Skeletal muscle tissue (tissue), 4 donors: ENCODE measurements around the gene NGF. TPM values are rescaled to one million over a fixed set of nuclear protein-coding genes. Genes with fewer than 3 reads are reported as not detected.

Source experiments
- H3K27ac ChIP-seq: one replicate; pipeline ENCODE4 v1.7.0; 2013; ENCODE audit warnings: mild to moderate bottlenecking, low read depth, low read length, inconsistent platforms
- H3K27me3 ChIP-seq, 3 donors: one replicate each; pipeline ENCODE4 v1.7.0; 2013; ENCODE audit warnings: low read length in 3 of 3; ENCODE audit not compliant: control insufficient read depth in 3 of 3, insufficient read depth in 3 of 3
- H3K36me3 ChIP-seq, 3 donors: one replicate each; pipeline ENCODE4 v1.7.0; 2013; ENCODE audit warnings: low read length in 3 of 3; ENCODE audit not compliant: control insufficient read depth in 3 of 3, insufficient read depth in 3 of 3
- H3K4me1 ChIP-seq, 3 donors: one replicate each; pipeline ENCODE4 v1.7.0; 2013; ENCODE audit warnings: low read length in 3 of 3, mild to moderate bottlenecking in 3 of 3; ENCODE audit not compliant: control insufficient read depth in 3 of 3, insufficient read depth in 3 of 3
- H3K4me3 ChIP-seq, 3 donors: one replicate each; pipeline ENCODE4 v1.7.0; 2013; ENCODE audit warnings: low read length in 3 of 3
- H3K9ac ChIP-seq, 3 donors: one replicate each; pipeline ENCODE4 v1.7.0; 2013; ENCODE audit warnings: low read length in 3 of 3, mild to moderate bottlenecking in 3 of 3, moderate library complexity in 2 of 3, low read depth in 1 of 3
- H3K9me3 ChIP-seq, 3 donors: one replicate each; pipeline ENCODE4 v1.7.0; 2013; ENCODE audit warnings: low read length in 3 of 3; ENCODE audit not compliant: control insufficient read depth in 3 of 3
- total RNA-seq: library from RNA; depleted of rRNA; stranded (reverse); fragments of >200 nt; gene quantifications from one replicate; pipeline ENCODE4 v1.2.3, GENCODE V29; 2014
- donor health status: Osteomylitis.

The NGF gene
- total RNA-seq, 1 donor from 2014 or later, result 2.1 TPM

DNA sequence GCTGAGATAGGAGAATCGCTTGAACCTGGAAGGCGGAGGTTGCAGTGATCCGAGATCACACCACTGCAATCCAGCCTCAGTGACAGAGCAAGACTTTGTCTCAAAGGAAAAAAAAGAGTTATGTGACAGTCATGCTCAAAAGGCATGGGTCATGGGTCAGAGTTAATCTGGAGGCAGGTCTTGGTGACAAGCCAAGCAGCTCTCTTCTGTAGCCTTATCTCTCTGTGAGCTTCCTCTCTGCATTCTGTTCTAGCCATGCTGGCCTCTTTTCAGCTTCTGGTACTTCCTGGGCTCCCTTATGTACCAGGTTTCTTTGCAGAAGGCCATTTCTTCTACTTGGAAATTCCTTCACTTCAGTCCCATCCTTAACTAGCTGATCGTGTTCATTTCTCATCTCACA is 63.6 kb downstream of the NGF start:
- no peaks in the 10 kb centered on the region for H3K27me3 ChIP-seq
- no peak overlapping the region for H3K9ac ChIP-seq
- no peaks in the 10 kb centered on the region for H3K36me3 ChIP-seq
- no peak overlapping the region for H3K27ac ChIP-seq
- H3K9me3 ChIP-seq, result peaks cover 0 to 3% (median 0%) of the 10 kb centered on the region in 3 donors
- no peak overlapping the region for H3K4me3 ChIP-seq
- no peaks in the 10 kb centered on the region for H3K4me1 ChIP-seq

- Histone ChIP-seq H3K9me3 (no peaks in the 10 kb centered on the region), H3K27ac (no peak overlapping the region), H3K4me3 (no peak overlapping the region), H3K4me1 (no peaks in the 10 kb centered on the region), H3K36me3 (no peaks in the 10 kb centered on the region), H3K27me3 (peaks cover 0 to 5% (median 2%) of the 10 kb centered on the region in 3 donors), H3K9ac (no peak overlapping the region)
Measured at GRCh38 chr1:115266729-115267421, 71.2 kb downstream of the NGF start.

DNA sequence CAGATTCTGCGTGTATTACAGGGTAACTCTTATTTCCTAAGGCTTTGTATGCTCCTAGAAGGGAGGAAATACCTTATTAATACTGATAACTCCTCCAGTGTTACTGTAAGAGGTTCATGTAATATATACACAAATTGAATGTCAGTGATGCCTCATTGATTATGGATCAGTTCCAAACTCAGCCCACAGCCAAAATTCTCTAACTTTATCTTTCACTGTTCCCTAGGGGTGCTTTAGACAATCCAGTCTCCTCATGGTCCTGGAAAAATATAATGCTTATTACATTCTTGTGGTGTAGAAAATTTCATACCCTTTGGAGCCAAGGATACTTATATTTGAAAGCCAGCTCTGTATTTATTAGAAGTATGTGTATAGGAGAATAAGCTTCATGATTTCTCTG is 73.0 kb downstream of the NGF start:
- no peak overlapping the region for H3K27ac ChIP-seq

DNA sequence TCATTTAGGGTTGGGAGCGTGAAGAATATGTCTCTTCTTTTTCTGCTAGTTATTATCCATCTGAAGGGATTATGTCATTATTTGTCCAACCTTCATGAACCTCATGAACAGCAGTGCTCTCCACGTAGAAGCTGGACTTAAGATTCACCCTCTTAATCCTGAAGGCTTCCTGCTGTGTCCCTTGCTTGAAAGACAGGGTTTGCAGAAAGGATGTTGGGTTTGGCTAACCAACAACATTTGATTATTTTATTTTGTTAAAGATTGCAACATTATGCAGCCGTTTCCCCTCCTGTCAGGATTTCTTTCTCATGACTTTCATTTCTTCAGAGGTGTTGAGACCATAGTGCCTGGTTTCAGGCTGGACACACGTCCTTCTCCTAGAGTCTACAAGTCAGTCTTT is 75.2 kb downstream of the NGF start:
- Histone ChIP-seq H3K4me3 (no peak overlapping the region), H3K9ac (no peak overlapping the region), H3K9me3 (peaks cover 4 to 6% (median 5%) of the 10 kb centered on the region in 3 donors), H3K27me3 (peaks cover 0 to 2% (median 0%) of the 10 kb centered on the region in 3 donors), H3K4me1 (no peaks in the 10 kb centered on the region), H3K36me3 (no peaks in the 10 kb centered on the region), H3K27ac (no peak overlapping the region)

More for the DNA sequence above, 73.0 kb downstream of the NGF start:
- Histone ChIP-seq H3K9ac (no peak overlapping the region), H3K4me3 (no peak overlapping the region), H3K27me3 (peaks cover 0 to 5% (median 2%) of the 10 kb centered on the region in 3 donors), H3K4me1 (no peaks in the 10 kb centered on the region), H3K9me3 (no peaks in the 10 kb centered on the region), H3K36me3 (no peaks in the 10 kb centered on the region)

DNA sequence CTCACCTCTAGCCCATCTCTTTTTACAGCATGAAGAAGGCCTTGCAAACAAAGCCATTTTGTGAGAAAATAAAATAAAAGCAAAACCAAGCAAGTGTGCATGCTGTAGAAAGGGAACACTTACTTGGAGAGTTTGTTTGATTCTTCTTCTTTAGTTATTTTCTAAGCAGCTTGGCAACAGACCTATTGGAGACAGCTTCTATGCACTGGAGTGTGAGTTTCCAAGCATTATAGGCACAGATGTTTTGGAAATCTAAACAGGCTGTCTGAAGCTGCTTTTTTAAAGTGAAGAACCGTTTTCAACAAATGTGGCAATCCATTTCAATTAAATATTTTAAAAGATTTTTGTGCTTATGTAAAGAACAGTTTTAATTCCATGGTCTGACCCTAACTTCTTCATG is 76.6 kb downstream of the NGF start:
- no peaks in the 10 kb centered on the region for H3K4me1 ChIP-seq
- peaks cover 4 to 9% (median 9%) of the 10 kb centered on the region in 3 donors for H3K9me3 ChIP-seq
- peaks cover 0 to under 1% (median 0%) of the 10 kb centered on the region in 3 donors for H3K27me3 ChIP-seq
- H3K36me3 ChIP-seq, result no peaks in the 10 kb centered on the region
- no peak overlapping the region for H3K9ac ChIP-seq
- no peak overlapping the region for H3K27ac ChIP-seq
- no peak overlapping the region for H3K4me3 ChIP-seq

DNA sequence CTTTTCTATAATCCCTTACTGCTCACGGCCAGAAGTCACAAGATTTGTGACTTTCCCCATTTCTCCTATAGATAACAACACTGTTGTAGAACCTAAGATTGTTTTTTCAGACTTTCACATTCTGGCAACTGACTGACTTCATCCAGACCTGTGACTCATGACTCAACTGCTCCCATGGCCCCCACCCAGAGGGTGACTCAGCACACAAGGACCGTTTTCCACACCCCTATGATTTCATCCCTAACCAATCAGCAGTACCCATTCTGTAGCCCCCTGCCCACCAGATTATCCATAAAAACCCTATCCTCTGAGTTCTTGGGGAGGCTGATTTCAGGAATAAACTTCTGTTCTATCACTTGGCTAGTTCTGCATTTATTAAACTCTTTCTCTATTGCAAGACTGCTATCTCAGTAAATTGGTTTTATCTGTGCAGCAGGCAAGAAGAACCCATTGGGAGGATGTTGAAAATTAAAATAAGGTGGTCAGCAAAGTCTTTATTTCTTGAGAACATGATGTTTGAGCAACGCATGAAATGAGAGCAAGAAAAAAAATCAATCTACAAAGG is 79.7 kb downstream of the NGF start:
- Histone ChIP-seq H3K4me3 (peak overlapping the region in 1 of 3 donors; percentile 39), H3K9me3 (peaks cover 4 to 9% (median 9%) of the 10 kb centered on the region in 3 donors), H3K4me1 (no peaks in the 10 kb centered on the region), H3K36me3 (no peaks in the 10 kb centered on the region), H3K9ac (no peak overlapping the region), H3K27me3 (no peaks in the 10 kb centered on the region), H3K27ac (no peak overlapping the region)

- H3K27me3 ChIP-seq, result no peaks in the 10 kb centered on the region
- H3K4me3 ChIP-seq, result no peak overlapping the region
- no peaks in the 10 kb centered on the region for H3K4me1 ChIP-seq
- no peak overlapping the region for H3K27ac ChIP-seq
- H3K9me3 ChIP-seq, result peaks cover 4 to 9% (median 9%) of the 10 kb centered on the region in 3 donors
- H3K9ac ChIP-seq, result no peak overlapping the region
- no peaks in the 10 kb centered on the region for H3K36me3 ChIP-seq
Measured at GRCh38 chr1:115257591-115257990, 80.5 kb downstream of the NGF start.

DNA sequence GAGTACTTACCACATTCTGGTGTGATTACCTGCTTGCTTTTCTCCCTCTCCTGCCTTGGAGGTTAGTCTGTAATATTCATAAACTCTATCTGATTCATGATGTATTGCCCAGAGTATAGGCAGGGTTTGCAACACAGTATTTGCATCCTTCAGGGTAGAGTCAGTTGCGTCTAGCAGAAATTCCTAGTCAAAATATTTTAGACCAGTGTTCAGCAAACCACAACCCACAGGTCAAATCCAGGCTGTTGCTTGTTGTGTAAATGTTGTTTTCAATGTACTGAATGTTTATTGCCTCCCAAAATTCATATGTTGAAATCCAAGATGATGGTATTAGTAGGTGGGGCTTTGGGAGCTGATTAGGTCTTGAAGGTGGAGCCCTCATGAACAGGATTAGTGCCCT is 82.9 kb downstream of the NGF start:
- Histone ChIP-seq H3K4me1 (no peaks in the 10 kb centered on the region), H3K36me3 (no peaks in the 10 kb centered on the region), H3K9ac (no peak overlapping the region), H3K4me3 (no peak overlapping the region), H3K27ac (no peak overlapping the region), H3K9me3 (peaks cover 4 to 9% (median 9%) of the 10 kb centered on the region in 3 donors), H3K27me3 (no peaks in the 10 kb centered on the region)

GRCh38 chr1:115252585-115252984 is 85.5 kb downstream of the NGF start:
- Histone ChIP-seq H3K9me3 (peaks cover 0 to under 1% (median under 1%) of the 10 kb centered on the region in 3 donors), H3K36me3 (no peaks in the 10 kb centered on the region), H3K4me3 (no peak overlapping the region), H3K4me1 (no peaks in the 10 kb centered on the region), H3K27ac (no peak overlapping the region), H3K27me3 (no peaks in the 10 kb centered on the region), H3K9ac (no peak overlapping the region)

DNA sequence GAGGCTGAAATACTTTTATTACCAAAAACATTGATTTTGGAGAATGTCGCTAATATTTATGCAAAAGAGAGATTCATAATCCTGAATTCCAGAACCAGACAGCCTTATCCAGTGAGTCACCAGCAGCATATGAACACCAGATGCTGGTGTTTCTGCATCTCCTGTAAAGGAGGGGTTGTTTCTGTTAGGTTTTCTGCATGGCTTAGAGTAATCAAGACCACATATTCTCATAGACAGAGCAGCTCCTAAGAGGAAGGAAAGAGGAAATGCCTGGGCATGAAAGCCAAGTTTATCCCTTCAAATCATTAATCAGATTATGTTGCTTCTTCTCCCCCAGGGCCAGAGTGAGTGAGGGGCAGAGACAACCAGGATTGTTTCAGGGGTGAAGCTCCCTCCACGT is 86.2 kb downstream of the NGF start:
- Histone ChIP-seq H3K27me3 (no peaks in the 10 kb centered on the region), H3K4me1 (no peaks in the 10 kb centered on the region), H3K36me3 (no peaks in the 10 kb centered on the region), H3K9me3 (no peaks in the 10 kb centered on the region), H3K4me3 (no peak overlapping the region), H3K9ac (no peak overlapping the region), H3K27ac (no peak overlapping the region)
